HG03064 (cell line): ENCODE results near the gene RIPOR3.
A peak's percentile ranks its signal among the peaks of the same experiment; 100 is the strongest.
"Not testable (repeated sequence)": the region's sequence is repeated elsewhere in the genome, so short reads cannot be mapped to it uniquely, and the experiment has no call there.

ENCODE experiments used
- ATAC-seq: cut with Tn5 transposase; IDR thresholded peaks from one replicate; pipeline ENCODE4 v1.9.1; 2021; ENCODE audit warnings: low read depth; ENCODE audit not compliant: unreplicated experiment

The RIPOR3 gene

GRCh38 chr20:50578778-50579165 is 112.6 kb downstream of the RIPOR3 start:
- ATAC-seq = no peak

DNA sequence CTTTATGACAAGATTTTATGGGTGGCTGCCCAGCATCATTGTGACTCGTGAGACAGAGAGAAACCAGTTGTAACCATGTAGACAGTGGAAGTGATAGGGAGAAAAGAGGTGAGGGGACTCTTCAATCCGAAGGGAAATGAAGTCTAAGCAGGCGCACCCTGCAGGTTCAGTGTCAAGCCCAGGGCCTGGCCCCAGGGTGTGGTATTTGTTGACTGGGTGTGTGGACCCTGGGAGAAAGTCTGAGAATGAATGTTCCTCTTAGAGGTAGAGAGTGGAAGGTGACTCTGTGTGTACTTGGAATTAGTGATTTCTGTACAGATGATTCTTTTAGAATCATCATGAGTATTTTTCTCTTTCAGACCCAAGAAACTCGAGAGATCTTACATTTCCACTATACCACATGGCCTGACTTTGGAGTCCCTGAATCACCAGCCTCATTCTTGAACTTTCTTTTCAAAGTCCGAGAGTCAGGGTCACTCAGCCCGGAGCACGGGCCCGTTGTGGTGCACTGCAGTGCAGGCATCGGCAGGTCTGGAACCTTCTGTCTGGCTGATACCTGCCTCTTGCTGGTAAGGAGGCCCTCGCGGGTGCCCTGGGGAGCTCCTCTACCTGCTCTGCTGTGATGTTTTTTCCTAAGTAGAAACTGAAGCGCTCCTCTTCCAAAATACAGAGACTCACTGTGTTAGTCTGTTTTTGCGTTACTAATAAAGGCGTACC is 113.1 kb downstream of the RIPOR3 start:
- ATAC-seq = no peak

- ATAC-seq = no peak
Measured at GRCh38 chr20:50577175-50578018, 113.9 kb downstream of the RIPOR3 start.

DNA sequence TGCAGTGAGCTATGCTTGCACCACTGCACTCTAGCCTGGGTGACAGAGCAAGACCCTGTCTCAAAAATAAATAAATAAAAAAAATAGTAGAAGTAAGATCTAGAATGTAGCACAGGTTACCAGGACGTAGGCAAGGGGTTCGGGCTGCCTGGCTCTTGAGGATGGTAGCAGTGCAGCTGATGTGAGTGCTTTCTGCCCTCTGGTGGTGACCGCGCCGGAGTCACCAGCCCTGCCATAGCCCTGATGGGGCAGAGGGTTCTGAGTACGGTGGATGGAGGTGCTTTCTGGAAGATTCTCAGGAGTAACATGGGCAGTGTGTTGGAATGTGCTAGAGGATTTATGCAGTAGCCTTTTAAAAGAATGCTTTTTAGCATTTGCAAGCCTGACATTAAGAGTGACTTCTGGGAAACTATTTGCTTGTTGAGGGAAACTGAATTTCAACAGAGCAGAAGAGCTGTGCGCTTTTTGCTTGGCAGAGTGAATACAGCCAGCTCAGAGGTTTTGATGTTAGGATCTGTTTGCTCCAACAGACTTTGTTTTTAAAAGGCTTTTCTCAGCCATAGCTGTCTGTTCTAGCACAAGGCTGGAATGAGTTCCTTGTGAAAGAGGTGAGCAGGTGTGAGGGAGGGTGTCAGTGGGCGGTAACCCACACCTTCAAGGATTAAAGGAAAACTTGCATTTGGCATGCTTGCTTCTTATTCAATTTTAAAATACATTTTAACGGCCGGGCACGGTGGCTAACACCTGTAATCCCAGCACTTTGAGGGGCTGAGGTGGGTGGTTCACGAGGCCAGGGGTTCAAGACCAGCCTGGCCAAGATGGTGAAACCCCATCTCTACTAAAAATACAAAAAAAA is 115.2 kb downstream of the RIPOR3 start:
- ATAC-seq = no peak

- ATAC-seq = no peak
Measured at GRCh38 chr20:50574586-50574985, 116.8 kb downstream of the RIPOR3 start.

DNA sequence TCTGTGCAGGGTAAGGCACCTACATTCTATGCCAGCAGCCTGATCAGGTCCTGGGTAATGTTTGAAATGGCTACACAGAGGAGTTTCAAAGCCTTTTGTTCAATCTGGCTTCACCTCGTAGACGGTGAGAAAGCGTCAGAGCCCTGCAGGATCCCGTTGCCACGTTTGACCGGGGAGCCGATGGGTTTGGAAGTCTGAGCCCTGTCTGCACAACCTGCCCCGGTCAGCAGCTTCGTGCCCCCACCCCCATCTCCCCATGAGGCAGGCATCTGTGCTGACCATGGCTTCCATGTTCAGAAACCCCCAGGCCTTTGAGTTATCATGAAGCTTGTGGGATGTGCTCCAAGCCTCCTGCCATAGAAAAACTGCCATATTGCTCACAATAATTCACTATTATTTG is 117.2 kb downstream of the RIPOR3 start:
- no peak for ATAC-seq

- no peak for ATAC-seq
Measured at GRCh38 chr20:50572938-50573777, 118.2 kb downstream of the RIPOR3 start.

DNA sequence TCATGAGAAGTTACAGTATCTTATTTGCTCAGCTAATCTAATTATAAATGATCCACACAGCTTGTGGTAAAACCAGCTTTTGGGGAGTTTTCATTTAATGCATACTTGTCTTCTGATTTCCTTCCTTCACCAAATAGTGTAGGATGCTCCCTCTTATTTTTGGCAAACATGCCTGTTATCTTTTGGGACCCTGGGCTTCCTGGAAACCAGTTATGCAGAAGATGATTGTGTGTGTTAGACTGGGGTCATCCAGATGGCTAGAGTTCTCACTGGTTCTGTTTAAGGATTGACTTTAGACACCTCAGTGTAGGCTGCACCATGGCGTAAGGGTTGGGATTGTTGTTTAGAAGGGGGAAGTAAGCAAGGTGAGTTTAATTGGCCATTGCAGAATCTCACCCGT is 119.9 kb downstream of the RIPOR3 start:
- ATAC-seq = no peak

DNA sequence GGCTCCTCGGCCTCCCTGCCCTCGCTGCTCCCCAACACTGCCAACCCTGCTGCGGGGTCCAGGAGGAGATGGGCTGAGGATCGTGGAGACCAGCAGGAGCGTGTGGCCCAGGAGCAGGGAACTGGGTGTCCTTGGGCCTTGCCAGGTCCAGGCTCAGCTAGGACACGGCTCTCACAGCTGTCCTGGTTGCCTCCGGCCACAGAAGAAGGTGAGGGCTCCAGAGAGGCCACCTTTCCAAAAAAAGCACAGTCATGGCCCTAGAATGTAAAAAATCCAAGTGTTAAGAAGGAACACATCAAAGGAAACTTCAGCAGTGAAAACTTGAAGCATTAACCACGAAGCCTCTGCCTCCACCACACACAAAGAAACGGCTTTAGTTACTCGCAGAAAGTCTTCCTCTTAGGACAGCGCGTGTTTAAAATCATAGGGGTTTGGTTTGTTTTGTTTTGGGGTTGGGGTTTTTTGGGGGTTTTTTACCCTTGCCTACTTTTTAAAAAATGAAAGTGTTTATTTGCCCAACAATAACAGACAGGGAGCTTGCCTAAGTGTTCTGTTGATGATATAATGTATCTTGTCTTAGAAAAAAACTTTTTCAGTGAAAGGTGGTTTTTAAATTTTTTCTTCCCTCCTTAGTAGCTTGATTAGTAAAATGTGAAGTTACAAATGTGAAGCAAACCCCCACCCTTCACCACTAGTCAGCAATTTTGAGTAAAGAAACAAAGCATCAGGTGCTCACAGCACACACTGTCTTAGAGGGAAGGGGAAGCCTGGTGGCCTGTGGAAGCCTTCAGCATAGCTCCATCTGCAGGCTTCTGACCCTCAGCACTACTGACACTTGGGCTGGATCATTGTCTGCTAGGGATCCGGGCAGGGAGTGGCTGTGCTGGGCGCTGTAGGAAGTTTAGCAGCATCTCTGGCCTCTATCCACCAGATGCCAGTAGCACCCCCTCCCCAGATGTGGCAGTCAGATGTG is 121.2 kb downstream of the RIPOR3 start:
- ATAC-seq = peak; percentile 55

- ATAC-seq = not testable (repeated sequence)
Measured at GRCh38 chr20:50569487-50569863, 121.9 kb downstream of the RIPOR3 start.

DNA sequence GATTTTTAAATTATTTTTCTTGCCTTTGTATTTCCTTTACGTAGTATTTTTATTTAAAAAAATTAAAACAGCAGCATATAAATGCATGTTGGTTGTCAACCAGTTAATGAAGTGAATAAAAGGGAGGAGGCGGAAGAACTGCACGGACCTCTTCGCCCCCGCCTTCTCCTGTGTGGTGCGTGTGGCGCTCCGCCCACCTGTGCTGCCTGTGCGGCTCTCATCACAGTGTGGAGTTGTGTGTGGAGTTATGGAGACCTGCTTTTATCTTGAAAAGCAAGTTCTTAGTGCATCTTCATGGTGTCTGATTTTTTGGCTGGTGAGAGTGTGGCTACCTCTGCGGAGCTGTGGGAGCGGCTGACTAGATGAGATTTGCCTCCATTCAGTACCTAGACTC is 122.8 kb downstream of the RIPOR3 start:
- no peak for ATAC-seq

- no peak for ATAC-seq
Measured at GRCh38 chr20:50567860-50568548, 123.3 kb downstream of the RIPOR3 start.

- no peak for ATAC-seq
Measured at GRCh38 chr20:50565871-50566270, 125.5 kb downstream of the RIPOR3 start.

DNA sequence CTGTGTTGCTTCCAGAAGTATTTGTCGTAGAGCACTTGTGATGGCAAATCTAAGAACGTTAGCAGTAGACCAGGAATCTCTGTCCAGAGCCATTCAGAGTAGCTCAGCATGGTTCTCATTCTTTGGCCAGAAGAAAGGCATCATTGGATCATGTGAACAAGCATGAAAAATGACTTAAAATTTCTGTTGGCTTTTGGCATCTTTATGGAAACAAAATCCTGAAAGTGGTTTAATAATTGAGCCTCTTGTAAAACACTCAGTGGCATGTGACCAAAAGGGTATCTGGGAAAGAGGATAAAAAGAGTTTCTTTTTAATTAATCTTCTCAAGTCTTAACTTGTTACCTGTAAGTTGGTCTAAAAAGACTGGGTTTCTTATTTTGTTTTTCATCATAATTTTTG is 126.0 kb downstream of the RIPOR3 start:
- no peak for ATAC-seq

DNA sequence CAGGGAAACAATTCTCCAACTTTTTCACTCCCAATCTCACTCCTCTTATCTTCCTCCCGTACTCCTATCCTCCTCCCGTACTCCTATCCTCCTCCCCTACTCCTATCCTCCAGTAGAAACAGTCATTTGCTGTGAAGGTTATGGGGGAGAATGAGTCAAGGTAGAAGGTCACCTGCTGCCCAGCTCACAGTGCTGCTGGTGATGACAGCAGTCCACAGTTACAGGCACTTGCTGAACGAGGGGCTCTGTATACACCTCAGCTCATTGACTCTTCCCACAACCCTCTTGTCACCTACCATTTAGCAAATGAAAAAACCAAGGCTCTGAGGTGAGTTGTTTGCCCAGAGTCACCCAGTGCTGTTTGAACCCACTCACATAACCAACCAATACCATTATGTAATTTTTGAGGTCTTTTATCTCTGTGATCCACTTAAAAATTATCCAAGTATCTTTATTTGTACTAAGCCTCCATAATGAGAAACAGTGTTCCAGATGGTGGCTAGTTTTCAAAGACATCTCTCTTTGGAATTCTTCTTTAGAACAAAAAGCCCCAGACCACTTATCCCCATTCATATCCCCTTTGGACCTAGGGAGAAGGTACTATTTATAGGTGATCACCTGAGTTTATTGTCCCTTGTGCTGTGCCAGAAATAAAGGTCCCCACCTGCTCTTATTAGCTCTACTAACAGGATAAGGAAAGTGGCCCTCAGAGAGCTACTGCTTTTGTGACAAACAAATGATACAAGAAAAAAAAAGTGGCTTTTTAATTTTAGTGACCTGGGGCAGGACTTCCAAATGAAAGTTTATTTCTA is 128.0 kb downstream of the RIPOR3 start:
- no peak for ATAC-seq

GRCh38 chr20:50562262-50562701 is 129.1 kb downstream of the RIPOR3 start:
- ATAC-seq = no peak

- no peak for ATAC-seq
Measured at GRCh38 chr20:50561379-50562078, 129.8 kb downstream of the RIPOR3 start.
